Panc1 (cell line): ENCODE data around the gene CERS1. TPM values are rescaled to one million over a fixed set of nuclear protein-coding genes. Genes with fewer than 3 reads are reported as not detected.

ENCODE experiments used
- ATAC-seq: fragments of 200-7000 bp; cut with Tn5 transposase; 2 replicates; pipeline ENCODE4 v1.9.1; 2020; ENCODE audit warnings: mild to moderate bottlenecking, moderate library complexity
- BruUV-seq: library from RNA; stranded (reverse); fragments of 400-500 nt; replicated peaks from 2 replicates; lab custom pipeline; 2021; lab: Mats Ljungman, UMichigan
- CTCF ChIA-PET: fragments of 300-600 bp; sonication (Branson Sonifier 250); formaldehyde crosslinking; loops from one replicate; lab custom pipeline; 2022; ENCODE audit warnings: antibody characterized with exemption; lab: Charles Lee
- POLR2A ChIA-PET: fragments of 300-600 bp; sonication (Branson Sonifier 250); formaldehyde crosslinking; loops from one replicate; lab custom pipeline; 2022; ENCODE audit warnings: antibody characterized with exemption; lab: Charles Lee
- DNase-seq: peaks from one replicate; pipeline ENCODE4 v3.0.0-alpha.2; 2010; ENCODE audit warnings: low read depth, low spot score
- H3K27ac ChIP-seq: 2 replicates; pipeline ENCODE4 v1.5.1; 2011; ENCODE audit warnings: mild to moderate bottlenecking, low read length, inconsistent platforms
- H3K27me3 ChIP-seq: fragments of 200-500 bp; sonication (Bioruptor generic); 2 replicates; pipeline ENCODE4 v1.6.0; 2014; ENCODE audit warnings: low read length, inconsistent platforms; ENCODE audit not compliant: control insufficient read depth, insufficient read depth
- H3K36me3 ChIP-seq: fragments of 200-500 bp; sonication (Bioruptor generic); 2 replicates; pipeline ENCODE4 v1.5.1; 2014; ENCODE audit warnings: inconsistent platforms, mild to moderate bottlenecking, low read length, moderate library complexity; ENCODE audit not compliant: control insufficient read depth, insufficient read depth
- H3K4me1 ChIP-seq: 2 replicates; pipeline ENCODE4 v1.5.1; 2011; ENCODE audit warnings: inconsistent platforms, mild to moderate bottlenecking, low read length, moderate library complexity; ENCODE audit not compliant: control insufficient read depth, insufficient read depth
- H3K4me3 ChIP-seq, 2 experiments: 2 replicates each; pipeline ENCODE4 v1.5.1; 2011 to 2012; ENCODE audit warnings: low read depth in 2 of 2, low read length in 2 of 2, mild to moderate bottlenecking in 2 of 2, inconsistent platforms in 1 of 2, moderate library complexity in 1 of 2
- H3K9me3 ChIP-seq: fragments of 200-500 bp; sonication (Bioruptor generic); 2 replicates; pipeline ENCODE4 v1.5.1; 2014; ENCODE audit warnings: low read depth, mild to moderate bottlenecking, inconsistent platforms, low read length, moderate library complexity; ENCODE audit not compliant: control insufficient read depth, insufficient read depth
- POLR2AphosphoS5 ChIP-seq: IDR thresholded peaks from 2 replicates; pipeline ENCODE4 v1.6.1; 2012; ENCODE audit warnings: mild to moderate bottlenecking, low read depth, low read length, moderate library complexity
- SIN3A ChIP-seq: IDR thresholded peaks from 2 replicates; pipeline ENCODE4 v1.6.1; 2012; ENCODE audit warnings: low read depth, mild to moderate bottlenecking, low read length, moderate library complexity, borderline replicate concordance; ENCODE audit not compliant: insufficient read depth
- TCF7L2 ChIP-seq: IDR thresholded peaks from 2 replicates; pipeline ENCODE4 v1.6.1; 2011; ENCODE audit warnings: mild to moderate bottlenecking, low read depth, low read length, inconsistent platforms
- in situ Hi-C: cut with HindIII; loops from 2 replicates; pipeline ENCODE4 v1.10.0; 2016; ENCODE audit warnings: low sequenced_read_pairs, low pct_unique_long_range_greater_than_20kb
- intact Hi-C: fragments of 100-400 bp; cut with micrococcal nuclease; formaldehyde crosslinking; loops from one replicate; pipeline ENCODE4 v1.10.0; 2022; ENCODE audit not compliant: unreplicated experiment
- total RNA-seq: library from RNA; stranded (reverse); gene quantifications from one replicate; pipeline ENCODE4 v1.2.1, GENCODE V29; 2021; ENCODE audit not compliant: unreplicated experiment
- TF ChIP-seq, protein P1 (sequence below): fragments of 450-650 bp; IDR thresholded peaks from 2 replicates; pipeline ENCODE4 v1.5.1; 2017; ENCODE audit warnings: mild to moderate bottlenecking
- TF ChIP-seq, protein P2 (sequence below), 2 experiments: IDR thresholded peaks; 2 replicates each; pipeline ENCODE4 v1.6.1; 2011 to 2012; ENCODE audit warnings: low read depth in 2 of 2, control low read depth in 1 of 2, low read length in 1 of 2, mild to moderate bottlenecking in 1 of 2, moderate library complexity in 1 of 2; ENCODE audit not compliant: insufficient read depth in 1 of 2

CERS1 gene
- total RNA-seq, 1 experiment from 2014 or later, result 4.5 TPM

DNA sequence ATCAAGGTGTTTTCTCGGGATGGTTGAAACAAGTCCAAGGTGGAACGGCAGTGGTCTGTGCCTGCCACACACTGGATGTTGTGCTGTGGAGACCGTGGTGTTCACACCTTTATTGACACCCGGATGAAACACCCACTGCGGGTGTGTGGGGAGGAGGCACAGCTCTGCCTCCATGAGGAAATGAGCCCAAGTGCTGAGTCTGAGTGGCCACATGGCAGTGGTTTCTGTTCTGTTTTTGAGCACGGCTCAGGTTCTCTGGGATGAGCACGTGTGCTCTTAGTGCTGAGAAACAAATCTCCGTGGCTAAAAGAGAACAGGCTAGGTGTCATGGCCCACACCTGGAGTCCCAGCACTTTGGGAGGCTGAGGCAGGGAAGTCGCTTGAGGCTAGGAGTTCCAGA, 34.7 kb downstream of the CERS1 start:
- intact Hi-C loops (no loop called here), in situ Hi-C loops (no loop called here)
- ATAC-seq (no peak), DNase-seq (no peak)
- BruUV-seq, result no TSS peak
- CTCF ChIA-PET, result no interaction called here
- Histone ChIP-seq H3K36me3 (peaks cover 7% of the 10 kb centered on the region), H3K4me3 (no peak overlapping the region), H3K4me1 (no peaks in the 10 kb centered on the region), H3K27ac (no peak overlapping the region), H3K9me3 (no peaks in the 10 kb centered on the region), H3K27me3 (no peaks in the 10 kb centered on the region)
- POLR2A ChIA-PET, result no interaction called here
- TF ChIP-seq SIN3A (no peak), TCF7L2 (no peak), POLR2AphosphoS5 (no peak)
- TF ChIP-seq, protein P1, sequence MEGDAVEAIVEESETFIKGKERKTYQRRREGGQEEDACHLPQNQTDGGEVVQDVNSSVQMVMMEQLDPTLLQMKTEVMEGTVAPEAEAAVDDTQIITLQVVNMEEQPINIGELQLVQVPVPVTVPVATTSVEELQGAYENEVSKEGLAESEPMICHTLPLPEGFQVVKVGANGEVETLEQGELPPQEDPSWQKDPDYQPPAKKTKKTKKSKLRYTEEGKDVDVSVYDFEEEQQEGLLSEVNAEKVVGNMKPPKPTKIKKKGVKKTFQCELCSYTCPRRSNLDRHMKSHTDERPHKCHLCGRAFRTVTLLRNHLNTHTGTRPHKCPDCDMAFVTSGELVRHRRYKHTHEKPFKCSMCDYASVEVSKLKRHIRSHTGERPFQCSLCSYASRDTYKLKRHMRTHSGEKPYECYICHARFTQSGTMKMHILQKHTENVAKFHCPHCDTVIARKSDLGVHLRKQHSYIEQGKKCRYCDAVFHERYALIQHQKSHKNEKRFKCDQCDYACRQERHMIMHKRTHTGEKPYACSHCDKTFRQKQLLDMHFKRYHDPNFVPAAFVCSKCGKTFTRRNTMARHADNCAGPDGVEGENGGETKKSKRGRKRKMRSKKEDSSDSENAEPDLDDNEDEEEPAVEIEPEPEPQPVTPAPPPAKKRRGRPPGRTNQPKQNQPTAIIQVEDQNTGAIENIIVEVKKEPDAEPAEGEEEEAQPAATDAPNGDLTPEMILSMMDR, result no peak

DNA sequence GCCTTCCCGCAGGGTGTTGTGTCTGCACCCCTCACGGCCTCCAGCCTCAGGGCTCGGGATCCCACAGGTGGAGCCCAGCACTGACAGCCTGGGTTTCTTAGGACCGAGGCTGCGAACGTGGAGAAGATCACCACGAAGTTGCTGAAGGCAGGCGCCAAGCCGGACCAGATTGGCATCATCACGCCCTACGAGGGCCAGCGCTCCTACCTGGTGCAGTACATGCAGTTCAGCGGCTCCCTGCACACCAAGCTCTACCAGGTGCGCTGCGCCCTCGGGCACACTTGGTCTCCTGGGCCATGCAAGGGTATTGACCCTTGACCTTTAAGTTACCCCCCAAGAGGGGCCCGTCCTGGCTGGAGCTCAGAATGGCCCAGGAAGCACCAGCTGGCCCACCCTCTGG, 35.2 kb downstream of the CERS1 start:
- ChIA-PET POLR2A (no interaction called here), CTCF (no interaction called here)
- intact Hi-C loops, result no loop called here
- no peak for DNase-seq
- no peak overlapping the region for H3K27ac ChIP-seq
- no peaks in the 10 kb centered on the region for H3K4me1 ChIP-seq
- ATAC-seq, result no peak
- BruUV-seq, result no TSS peak
- in situ Hi-C loops, result no loop called here
- TF ChIP-seq, protein P1, result no peak
- TF ChIP-seq POLR2AphosphoS5 (no peak), SIN3A (no peak), TCF7L2 (no peak)
- TF ChIP-seq, protein P2, sequence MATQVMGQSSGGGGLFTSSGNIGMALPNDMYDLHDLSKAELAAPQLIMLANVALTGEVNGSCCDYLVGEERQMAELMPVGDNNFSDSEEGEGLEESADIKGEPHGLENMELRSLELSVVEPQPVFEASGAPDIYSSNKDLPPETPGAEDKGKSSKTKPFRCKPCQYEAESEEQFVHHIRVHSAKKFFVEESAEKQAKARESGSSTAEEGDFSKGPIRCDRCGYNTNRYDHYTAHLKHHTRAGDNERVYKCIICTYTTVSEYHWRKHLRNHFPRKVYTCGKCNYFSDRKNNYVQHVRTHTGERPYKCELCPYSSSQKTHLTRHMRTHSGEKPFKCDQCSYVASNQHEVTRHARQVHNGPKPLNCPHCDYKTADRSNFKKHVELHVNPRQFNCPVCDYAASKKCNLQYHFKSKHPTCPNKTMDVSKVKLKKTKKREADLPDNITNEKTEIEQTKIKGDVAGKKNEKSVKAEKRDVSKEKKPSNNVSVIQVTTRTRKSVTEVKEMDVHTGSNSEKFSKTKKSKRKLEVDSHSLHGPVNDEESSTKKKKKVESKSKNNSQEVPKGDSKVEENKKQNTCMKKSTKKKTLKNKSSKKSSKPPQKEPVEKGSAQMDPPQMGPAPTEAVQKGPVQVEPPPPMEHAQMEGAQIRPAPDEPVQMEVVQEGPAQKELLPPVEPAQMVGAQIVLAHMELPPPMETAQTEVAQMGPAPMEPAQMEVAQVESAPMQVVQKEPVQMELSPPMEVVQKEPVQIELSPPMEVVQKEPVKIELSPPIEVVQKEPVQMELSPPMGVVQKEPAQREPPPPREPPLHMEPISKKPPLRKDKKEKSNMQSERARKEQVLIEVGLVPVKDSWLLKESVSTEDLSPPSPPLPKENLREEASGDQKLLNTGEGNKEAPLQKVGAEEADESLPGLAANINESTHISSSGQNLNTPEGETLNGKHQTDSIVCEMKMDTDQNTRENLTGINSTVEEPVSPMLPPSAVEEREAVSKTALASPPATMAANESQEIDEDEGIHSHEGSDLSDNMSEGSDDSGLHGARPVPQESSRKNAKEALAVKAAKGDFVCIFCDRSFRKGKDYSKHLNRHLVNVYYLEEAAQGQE (IDR thresholded peaks at IDR 0.05; ENCODE audit: insufficient read depth in 1 of 2, low read depth in 2 of 2, low read length in 1 of 2), result no peak
- H3K36me3 ChIP-seq, result peaks cover 7% of the 10 kb centered on the region
- no peaks in the 10 kb centered on the region for H3K27me3 ChIP-seq
- H3K9me3 ChIP-seq, result no peaks in the 10 kb centered on the region
- no peak overlapping the region for H3K4me3 ChIP-seq
